Endodermal cell (in vitro differentiated cells): ENCODE data around the gene SPACDR. TPM values are rescaled to one million over a fixed set of nuclear protein-coding genes. Genes with fewer than 3 reads are reported as not detected.
A peak's percentile ranks its signal among the peaks of the same experiment; 100 is the strongest.

ENCODE experiments used
- DNase-seq: peaks from one replicate; pipeline ENCODE4 v3.0.0-alpha.2; 2017
- H3K27ac ChIP-seq: 2 replicates; pipeline ENCODE4 v1.5.1; 2013; ENCODE audit warnings: mild to moderate bottlenecking, low read depth, low read length, moderate library complexity
- H3K27me3 ChIP-seq: 2 replicates; pipeline ENCODE4 v1.6.1; 2013; ENCODE audit warnings: mild to moderate bottlenecking, low read length, moderate library complexity; ENCODE audit not compliant: insufficient read depth, control insufficient read depth, poor library complexity, severe bottlenecking
- H3K36me3 ChIP-seq: 2 replicates; pipeline ENCODE4 v1.7.0; 2013; ENCODE audit warnings: mild to moderate bottlenecking, low read length, moderate library complexity; ENCODE audit not compliant: control insufficient read depth, insufficient read depth
- H3K4me1 ChIP-seq: one replicate; pipeline ENCODE4 v1.7.0; 2013; ENCODE audit warnings: low read length; ENCODE audit not compliant: control insufficient read depth, insufficient read depth
- H3K4me3 ChIP-seq: 2 replicates; pipeline ENCODE4 v1.5.1; 2013; ENCODE audit warnings: mild to moderate bottlenecking, low read length, moderate library complexity
- H3K9ac ChIP-seq: 2 replicates; pipeline ENCODE4 v1.6.1; 2013; ENCODE audit warnings: mild to moderate bottlenecking, low read length, moderate library complexity; ENCODE audit not compliant: poor library complexity, severe bottlenecking; ENCODE audit errors: extremely low read depth
- H3K9me3 ChIP-seq: 2 replicates; pipeline ENCODE4 v1.6.1; 2013; ENCODE audit warnings: mild to moderate bottlenecking, low read length, moderate library complexity; ENCODE audit not compliant: control insufficient read depth
- H3K27ac Mint-ChIP-seq: 2 replicates; pipeline ENCODE4 v1.8.0; 2020; ENCODE audit warnings: mixed read lengths
- H3K27me3 Mint-ChIP-seq: 2 replicates; pipeline ENCODE4 v1.8.0; 2021; ENCODE audit warnings: mild to moderate bottlenecking, mixed read lengths; ENCODE audit not compliant: insufficient read depth
- H3K36me3 Mint-ChIP-seq: 2 replicates; pipeline ENCODE4 v1.8.0; 2020; ENCODE audit warnings: low read depth, mixed read lengths
- H3K4me1 Mint-ChIP-seq: 2 replicates; pipeline ENCODE4 v1.8.0; 2020; ENCODE audit warnings: mixed read lengths
- H3K4me3 Mint-ChIP-seq: 2 replicates; pipeline ENCODE4 v1.8.0; 2020; ENCODE audit warnings: mild to moderate bottlenecking, moderate library complexity, mixed read lengths
- H3K9me3 Mint-ChIP-seq: 2 replicates; pipeline ENCODE4 v1.8.0; 2020; ENCODE audit warnings: mild to moderate bottlenecking, mixed read lengths
- CTCF ChIP-seq: fragments of 200-600 bp; sonication (generic); conservative IDR thresholded peaks from 2 replicates; pipeline ENCODE4 v1.5.0; 2021; ENCODE audit warnings: antibody characterized with exemption, mild to moderate bottlenecking
- WGBS, 2 experiments: methylation state at CpG; one replicate each; pipeline versions ENCODE4 v1.1.5 to v1.1.7; 2013; ENCODE audit warnings: missing lambda C conversion rate in 2 of 2, mixed read lengths in 1 of 2; ENCODE audit not compliant: insufficient coverage in 1 of 2, insufficient read length in 1 of 2; 5-methylcytosine and 5-hydroxymethylcytosine counted together
- total RNA-seq, 2 donors: library from RNA; stranded (reverse); fragmentation: NEBNext Ultra II Directional in 1 of 2; extraction: Animal tissue kit (Norgen Biotek cat#: 25700) in 1 of 2; gene quantifications; 2 replicates in 1 of 2; 3 replicates in 1 of 2; pipeline ENCODE4 v1.2.1, GENCODE V29; 2021

The SPACDR gene
- total RNA-seq, 2 donors from 2014 or later, result 1.3 to 1.5 TPM

- Histone ChIP-seq H3K4me1 (no peaks in the 10 kb centered on the region), H3K27me3 (peaks cover 25% of the 10 kb centered on the region), H3K9me3 (no peaks in the 10 kb centered on the region), H3K27ac (no peak overlapping the region), H3K36me3 (no peaks in the 10 kb centered on the region), H3K9ac (no peak overlapping the region), H3K4me3 (no peak overlapping the region)
- no peaks in the 10 kb centered on the region for H3K9me3 Mint-ChIP-seq
- peak; percentile 69 for DNase-seq
- no peaks in the 10 kb centered on the region for H3K36me3 Mint-ChIP-seq
- peaks cover 5% of the 10 kb centered on the region for H3K4me1 Mint-ChIP-seq
- H3K27ac Mint-ChIP-seq, result no peak overlapping the region
- 60 to 67% methylated on average over 10 to 12 of the region's 12 CpGs for WGBS, 2 experiments
- peaks cover 18% of the 10 kb centered on the region for H3K27me3 Mint-ChIP-seq
- peak; percentile 84 for TF ChIP-seq CTCF
- H3K4me3 Mint-ChIP-seq, result no peak overlapping the region
Observed at GRCh38 chr7:100407285-100408180, 56.5 kb downstream of the SPACDR start.

GRCh38 chr7:100406767-100407166 lies 57.3 kb downstream of the SPACDR start:
- Histone ChIP-seq H3K36me3 (no peaks in the 10 kb centered on the region), H3K27ac (no peak overlapping the region), H3K9me3 (no peaks in the 10 kb centered on the region), H3K9ac (no peak overlapping the region), H3K4me3 (no peak overlapping the region), H3K27me3 (peaks cover 25% of the 10 kb centered on the region), H3K4me1 (no peaks in the 10 kb centered on the region)
- no peak for DNase-seq
- H3K27me3 Mint-ChIP-seq, result peaks cover 18% of the 10 kb centered on the region
- H3K4me1 Mint-ChIP-seq, result peaks cover 5% of the 10 kb centered on the region
- no peaks in the 10 kb centered on the region for H3K9me3 Mint-ChIP-seq
- H3K4me3 Mint-ChIP-seq, result no peak overlapping the region
- WGBS, 2 experiments, result 76 to 81% methylated on average over 3 to 6 of the region's 6 CpGs
- TF ChIP-seq CTCF, result no peak
- H3K27ac Mint-ChIP-seq, result no peak overlapping the region
- H3K36me3 Mint-ChIP-seq, result no peaks in the 10 kb centered on the region

Other genes with a start within 250 kb of the SPACDR start
- not detected for gene PVRIG, start 244.3 kb downstream of the SPACDR start, total RNA-seq
- gene SPDYE3, start 156.6 kb downstream of the SPACDR start, total RNA-seq, result not detected
- gene PILRB, start 106.1 kb downstream of the SPACDR start, total RNA-seq, result 10 to 100 TPM; 51.9 to 84.4 TPM
- gene PILRA, start 90.8 kb downstream of the SPACDR start, total RNA-seq, result 10 to 100 TPM in 1 of 2 donors, 1 to 10 TPM in 1; 2.1 to 12.8 TPM
- gene ZCWPW1, start 35.6 kb downstream of the SPACDR start, total RNA-seq, result 1 to 10 TPM; 1.9 to 2.3 TPM
- 10 to 100 TPM; 32.9 to 48.0 TPM for gene MEPCE, start 34.4 kb downstream of the SPACDR start, total RNA-seq
- 10 to 100 TPM; 43.8 to 65.6 TPM for gene PPP1R35, start 27.8 kb downstream of the SPACDR start, total RNA-seq
- 10 to 100 TPM; 30.9 to 35.2 TPM for gene TSC22D4, start 15.0 kb upstream of the SPACDR start, total RNA-seq
- 1 to 10 TPM; 7.9 to 9.3 TPM for gene NYAP1, start 19.7 kb upstream of the SPACDR start, total RNA-seq
- 10 to 100 TPM in 1 of 2 donors, 1 to 10 TPM in 1; 8.5 to 28.9 TPM for gene AGFG2, start 74.9 kb upstream of the SPACDR start, total RNA-seq
- 1 to 10 TPM; 5.8 to 6.3 TPM for gene SAP25, start 109.6 kb upstream of the SPACDR start, total RNA-seq
- 10 to 100 TPM; 49.4 to 56.0 TPM for gene LRCH4, start 121.9 kb upstream of the SPACDR start, total RNA-seq
- gene FBXO24, start 122.1 kb upstream of the SPACDR start, total RNA-seq, result 1 to 10 TPM; 1.3 to 3.0 TPM
- gene PCOLCE, start 138.1 kb upstream of the SPACDR start, total RNA-seq, result 10 to 100 TPM; 17.5 to 37.7 TPM
- 10 to 100 TPM; 19.8 to 25.5 TPM for gene MOSPD3, start 148.3 kb upstream of the SPACDR start, total RNA-seq
- 1 to 10 TPM; 1.4 to 2.1 TPM for gene TFR2, start 177.3 kb upstream of the SPACDR start, total RNA-seq
- gene ACTL6B, start 192.2 kb upstream of the SPACDR start, total RNA-seq, result not detected
- gene GNB2, start 209.5 kb upstream of the SPACDR start, total RNA-seq, result 100 to 1,000 TPM; 197 to 230 TPM
- 100 to 1,000 TPM in 1 of 2 donors, 10 to 100 TPM in 1; 90.0 to 101 TPM for gene GIGYF1, start 230.0 kb upstream of the SPACDR start, total RNA-seq
- gene POP7, start 241.9 kb upstream of the SPACDR start, total RNA-seq, result 10 to 100 TPM; 51.7 to 59.2 TPM